GM12891 (cell line): ENCODE data around the gene GRIK3.

Experiments
- POLR2A ChIP-seq: IDR thresholded peaks from 2 replicates; pipeline ENCODE4 v1.6.1; 2011; ENCODE audit warnings: low read depth, low read length, control low read depth
- POLR2AphosphoS5 ChIP-seq: IDR thresholded peaks from 2 replicates; pipeline ENCODE4 v1.6.1; 2011; ENCODE audit warnings: low read depth, low read length, control low read depth
- POU2F2 ChIP-seq: IDR thresholded peaks from 2 replicates; pipeline ENCODE4 v1.6.1; 2011; ENCODE audit warnings: low read depth, mild to moderate bottlenecking, control low read depth, low read length, moderate library complexity
- SPI1 ChIP-seq: IDR thresholded peaks from 2 replicates; pipeline ENCODE4 v1.6.1; 2011; ENCODE audit warnings: low read depth, low read length, control low read depth
- TAF1 ChIP-seq: IDR thresholded peaks from 2 replicates; pipeline ENCODE4 v1.6.1; 2011; ENCODE audit warnings: low read depth, low read length, control low read depth

DNA sequence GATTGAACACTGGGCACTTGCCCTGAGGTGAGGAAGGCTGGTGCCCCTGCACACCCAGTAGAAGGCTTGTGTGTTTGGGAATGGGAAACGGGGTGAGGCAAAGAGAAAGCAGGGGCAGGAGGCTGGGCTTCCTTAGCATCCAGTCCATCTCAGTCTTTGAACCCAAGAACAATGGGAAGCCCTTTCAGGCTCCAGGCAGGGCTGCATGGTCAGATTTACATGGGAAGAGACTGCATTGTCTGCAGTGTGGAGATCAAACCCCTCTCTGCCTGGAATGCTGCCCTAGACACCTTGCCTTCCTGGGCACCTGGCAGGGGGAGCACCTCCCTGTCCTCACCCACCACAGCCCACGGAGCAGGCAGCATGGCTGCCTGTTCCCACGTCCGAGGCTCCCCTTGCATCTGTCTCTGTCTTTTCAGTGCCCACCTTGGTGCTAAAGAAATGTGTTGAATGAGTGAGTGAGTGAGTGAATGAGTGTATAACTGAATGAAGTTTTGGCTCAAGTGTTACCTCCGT is 268.5 kb downstream of the GRIK3 start:
- TF ChIP-seq POLR2A: no peak
- TF ChIP-seq POLR2AphosphoS5: no peak
- no peak for TF ChIP-seq POU2F2
- TF ChIP-seq SPI1: no peak
- no peak for TF ChIP-seq TAF1
